ENCODE measurements around the gene CACNA1G. TPM values are rescaled to one million over a fixed set of nuclear protein-coding genes. Genes with fewer than 3 reads are reported as not detected.

Gene CACNA1G
- total RNA-seq, 1 donor from 2014 or later, result 1.6 TPM

- no peak overlapping the region for H3K4me3 ChIP-seq
- no peaks in the 10 kb centered on the region for H3K9me3 ChIP-seq (ENCODE audit: low read depth)
- no peak overlapping the region for H3K9ac ChIP-seq
- DNase-seq (ENCODE audit: low spot score), result peak; percentile 82
- H3K79me2 ChIP-seq (ENCODE audit: low read depth), result no peaks in the 10 kb centered on the region
- peaks cover 57% of the 10 kb centered on the region for H3K27me3 ChIP-seq
- peaks cover 14% of the 10 kb centered on the region for H3K27me3 Mint-ChIP-seq (ENCODE audit: insufficient read depth, low read depth)
- peaks cover 13% of the 10 kb centered on the region for H4K20me1 ChIP-seq (ENCODE audit: low read depth)
- H3K36me3 ChIP-seq, result no peaks in the 10 kb centered on the region
- H3F3A ChIP-seq (ENCODE audit: low read depth), result peaks cover 23% of the 10 kb centered on the region
- TF ChIP-seq, protein P1, sequence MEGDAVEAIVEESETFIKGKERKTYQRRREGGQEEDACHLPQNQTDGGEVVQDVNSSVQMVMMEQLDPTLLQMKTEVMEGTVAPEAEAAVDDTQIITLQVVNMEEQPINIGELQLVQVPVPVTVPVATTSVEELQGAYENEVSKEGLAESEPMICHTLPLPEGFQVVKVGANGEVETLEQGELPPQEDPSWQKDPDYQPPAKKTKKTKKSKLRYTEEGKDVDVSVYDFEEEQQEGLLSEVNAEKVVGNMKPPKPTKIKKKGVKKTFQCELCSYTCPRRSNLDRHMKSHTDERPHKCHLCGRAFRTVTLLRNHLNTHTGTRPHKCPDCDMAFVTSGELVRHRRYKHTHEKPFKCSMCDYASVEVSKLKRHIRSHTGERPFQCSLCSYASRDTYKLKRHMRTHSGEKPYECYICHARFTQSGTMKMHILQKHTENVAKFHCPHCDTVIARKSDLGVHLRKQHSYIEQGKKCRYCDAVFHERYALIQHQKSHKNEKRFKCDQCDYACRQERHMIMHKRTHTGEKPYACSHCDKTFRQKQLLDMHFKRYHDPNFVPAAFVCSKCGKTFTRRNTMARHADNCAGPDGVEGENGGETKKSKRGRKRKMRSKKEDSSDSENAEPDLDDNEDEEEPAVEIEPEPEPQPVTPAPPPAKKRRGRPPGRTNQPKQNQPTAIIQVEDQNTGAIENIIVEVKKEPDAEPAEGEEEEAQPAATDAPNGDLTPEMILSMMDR (IDR thresholded peaks at IDR 0.05), result no peak
- no peak for TF ChIP-seq EZH2phosphoT487 (IDR thresholded peaks at IDR 0.05)
- no peak for TF ChIP-seq EZH2 (IDR thresholded peaks at IDR 0.05)
- no peaks in the 10 kb centered on the region for H3K9me3 Mint-ChIP-seq
- H3K4me1 ChIP-seq, result peaks cover 64% of the 10 kb centered on the region
- H3K27ac Mint-ChIP-seq, result peak overlapping the region; percentile 92
- no peaks in the 10 kb centered on the region for H3K36me3 Mint-ChIP-seq
- H2AFZ ChIP-seq (replicated peaks), result no peak overlapping the region
- no peak overlapping the region for H3K27ac ChIP-seq
- peaks cover 75% of the 10 kb centered on the region for H3K4me1 Mint-ChIP-seq
- peak overlapping the region; percentile 55 for H3K4me2 ChIP-seq
- H3K4me3 Mint-ChIP-seq, result peak overlapping the region; percentile 75
Observed at GRCh38 chr17:50565402-50566350, 5.2 kb downstream of the CACNA1G start.

DNA sequence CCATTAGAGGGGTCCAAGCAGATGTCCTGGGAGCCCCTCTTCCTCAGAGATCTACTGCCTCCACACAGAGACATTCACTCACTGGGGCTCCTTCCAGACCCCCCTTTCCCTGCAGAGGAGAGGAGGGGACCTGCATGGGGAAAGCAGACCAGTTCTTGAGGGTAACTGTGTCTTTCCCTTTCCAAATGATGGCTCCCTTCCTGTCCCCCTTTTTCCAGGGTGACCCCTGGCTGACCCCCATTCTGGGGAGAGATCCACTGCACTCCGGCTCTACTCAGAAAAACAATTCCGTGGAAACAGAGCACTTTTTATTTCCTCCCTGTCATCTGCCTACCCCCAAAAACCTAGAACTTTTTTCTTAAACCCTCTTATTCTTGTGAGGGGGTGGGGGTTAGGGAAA, 6.4 kb downstream of the CACNA1G start:
- no peak overlapping the region for H3K4me2 ChIP-seq
- TF ChIP-seq EZH2 (IDR thresholded peaks at IDR 0.05) (no peak), EZH2phosphoT487 (IDR thresholded peaks at IDR 0.05) (no peak)
- TF ChIP-seq, protein P1 (IDR thresholded peaks at IDR 0.05), result no peak
- peaks cover 19% of the 10 kb centered on the region for H3K27me3 Mint-ChIP-seq (ENCODE audit: insufficient read depth, low read depth)
- peaks cover 67% of the 10 kb centered on the region for H3K4me1 ChIP-seq
- H3K4me1 Mint-ChIP-seq, result peaks cover 84% of the 10 kb centered on the region
- no peaks in the 10 kb centered on the region for H3K9me3 ChIP-seq (ENCODE audit: low read depth)
- H3K4me3 ChIP-seq, result no peak overlapping the region
- H3K27ac ChIP-seq, result no peak overlapping the region
- peak overlapping the region; percentile 72 for H3K27ac Mint-ChIP-seq
- no peaks in the 10 kb centered on the region for H3K9me3 Mint-ChIP-seq
- no peaks in the 10 kb centered on the region for H3K36me3 Mint-ChIP-seq
- DNase-seq (ENCODE audit: low spot score), result no peak
- H4K20me1 ChIP-seq (ENCODE audit: low read depth), result peaks cover 13% of the 10 kb centered on the region
- no peaks in the 10 kb centered on the region for H3K36me3 ChIP-seq
- no peak overlapping the region for H3K4me3 Mint-ChIP-seq
- H3K9ac ChIP-seq, result no peak overlapping the region
- peaks cover 14% of the 10 kb centered on the region for H3F3A ChIP-seq (ENCODE audit: low read depth)
- no peak overlapping the region for H2AFZ ChIP-seq (replicated peaks)
- no peaks in the 10 kb centered on the region for H3K79me2 ChIP-seq (ENCODE audit: low read depth)
- peaks cover 45% of the 10 kb centered on the region for H3K27me3 ChIP-seq

DNA sequence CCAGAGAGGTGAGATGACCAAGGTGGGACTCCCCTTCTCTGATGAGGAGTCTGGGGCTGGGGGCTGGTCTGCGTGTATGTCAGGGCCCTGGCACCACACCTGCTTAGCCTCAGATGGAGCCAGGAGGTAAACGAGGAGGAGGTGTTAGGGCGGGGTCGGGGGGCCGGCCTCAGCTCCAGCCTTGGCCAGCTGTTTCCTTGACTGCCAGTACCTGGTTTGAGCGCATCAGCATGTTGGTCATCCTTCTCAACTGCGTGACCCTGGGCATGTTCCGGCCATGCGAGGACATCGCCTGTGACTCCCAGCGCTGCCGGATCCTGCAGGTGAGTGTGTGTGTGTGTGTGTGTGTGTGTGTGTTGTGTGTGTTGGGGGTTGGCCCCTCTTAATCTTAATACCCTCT, 8.1 kb downstream of the CACNA1G start:
- peaks cover 8% of the 10 kb centered on the region for H3K27me3 Mint-ChIP-seq (ENCODE audit: insufficient read depth, low read depth)

More for the DNA sequence above, 8.1 kb downstream of the CACNA1G start:
- H3K4me3 Mint-ChIP-seq, result no peak overlapping the region
- no peak overlapping the region for H3K9ac ChIP-seq
- H3K4me1 Mint-ChIP-seq, result peaks cover 70% of the 10 kb centered on the region
- no peaks in the 10 kb centered on the region for H4K20me1 ChIP-seq (ENCODE audit: low read depth)
- H3K27ac ChIP-seq, result no peak overlapping the region
- H3K9me3 Mint-ChIP-seq, result no peaks in the 10 kb centered on the region
- peaks cover 10% of the 10 kb centered on the region for H3F3A ChIP-seq (ENCODE audit: low read depth)
- no peak overlapping the region for H2AFZ ChIP-seq (replicated peaks)
- H3K27ac Mint-ChIP-seq, result peak overlapping the region; percentile 29
- no peak for TF ChIP-seq EZH2phosphoT487 (IDR thresholded peaks at IDR 0.05)
- TF ChIP-seq EZH2 (IDR thresholded peaks at IDR 0.05), result no peak
- TF ChIP-seq, protein P1 (IDR thresholded peaks at IDR 0.05), result no peak
- no peaks in the 10 kb centered on the region for H3K36me3 ChIP-seq
- no peaks in the 10 kb centered on the region for H3K9me3 ChIP-seq (ENCODE audit: low read depth)
- DNase-seq (ENCODE audit: low spot score), result no peak
- no peak overlapping the region for H3K4me2 ChIP-seq
- H3K4me3 ChIP-seq, result no peak overlapping the region
- H3K27me3 ChIP-seq, result peaks cover 27% of the 10 kb centered on the region
- H3K4me1 ChIP-seq, result peaks cover 49% of the 10 kb centered on the region
- H3K79me2 ChIP-seq (ENCODE audit: low read depth), result no peaks in the 10 kb centered on the region
- no peaks in the 10 kb centered on the region for H3K36me3 Mint-ChIP-seq
